ACC112 (cell line): ENCODE data around the gene DCBLD2.

Experiments
- H2AFZ ChIP-seq: fragments of 200-600 bp; sonication (generic); one replicate; pipeline ENCODE4 v1.6.0; 2017; ENCODE audit warnings: antibody characterized with exemption, low read length; ENCODE audit not compliant: unreplicated experiment
- H3K27ac ChIP-seq: fragments of 200-600 bp; sonication (generic); 2 replicates; pipeline ENCODE4 v1.5.1; 2014; ENCODE audit warnings: low read depth, mild to moderate bottlenecking, antibody characterized with exemption, low read length, moderate library complexity
- H3K27me3 ChIP-seq: fragments of 200-600 bp; sonication (generic); 2 replicates; pipeline ENCODE4 v1.6.1; 2014; ENCODE audit warnings: mild to moderate bottlenecking, antibody characterized with exemption, low read length, moderate library complexity, mixed read lengths; ENCODE audit not compliant: insufficient read depth
- H3K36me3 ChIP-seq: fragments of 200-600 bp; sonication (generic); 2 replicates; pipeline ENCODE4 v1.6.1; 2016; ENCODE audit warnings: mild to moderate bottlenecking, antibody characterized with exemption, low read length, moderate library complexity, mixed read lengths; ENCODE audit not compliant: insufficient read depth
- H3K4me1 ChIP-seq: fragments of 200-600 bp; sonication (generic); one replicate; pipeline ENCODE4 v1.6.1; 2016; ENCODE audit warnings: low read length, mixed read lengths; ENCODE audit not compliant: insufficient read depth, unreplicated experiment, control insufficient read depth
- H3K4me3 ChIP-seq: fragments of 200-600 bp; sonication (generic); 2 replicates; pipeline ENCODE4 v1.5.1; 2014; ENCODE audit warnings: mild to moderate bottlenecking, low read depth, low read length
- H3K79me2 ChIP-seq: fragments of 200-600 bp; sonication (generic); one replicate; pipeline ENCODE4 v1.6.0; 2016; ENCODE audit warnings: low read length; ENCODE audit not compliant: control insufficient read depth, unreplicated experiment, insufficient read depth

The DCBLD2 gene

DNA sequence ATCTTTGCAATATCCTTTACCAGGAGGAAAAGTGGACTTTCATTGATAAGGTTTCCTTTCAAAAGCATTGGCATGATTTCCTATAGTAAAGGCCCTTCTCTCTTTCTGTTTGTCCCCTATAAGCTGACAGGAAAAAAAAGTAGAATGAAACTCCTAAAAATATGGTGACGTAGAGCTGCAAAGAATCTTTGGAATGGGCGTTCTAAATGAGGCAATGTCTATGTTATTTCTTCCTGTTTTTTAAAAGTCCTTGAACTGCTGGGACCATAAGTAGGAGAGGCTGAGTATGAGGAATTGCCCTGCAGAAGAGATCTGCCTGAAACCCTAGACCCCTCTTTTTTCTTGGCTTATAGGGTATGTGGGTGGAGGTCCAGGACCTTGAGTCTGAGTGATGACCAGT, 121.2 kb downstream of the DCBLD2 start:
- no peak overlapping the region for H3K4me3 ChIP-seq
- peak overlapping the region; percentile 84 for H3K27ac ChIP-seq
- H3K27me3 ChIP-seq, result no peaks in the 10 kb centered on the region
- no peaks in the 10 kb centered on the region for H3K79me2 ChIP-seq
- peaks cover 57% of the 10 kb centered on the region for H3K4me1 ChIP-seq
- H2AFZ ChIP-seq, result no peak overlapping the region
- H3K36me3 ChIP-seq, result no peaks in the 10 kb centered on the region

DNA sequence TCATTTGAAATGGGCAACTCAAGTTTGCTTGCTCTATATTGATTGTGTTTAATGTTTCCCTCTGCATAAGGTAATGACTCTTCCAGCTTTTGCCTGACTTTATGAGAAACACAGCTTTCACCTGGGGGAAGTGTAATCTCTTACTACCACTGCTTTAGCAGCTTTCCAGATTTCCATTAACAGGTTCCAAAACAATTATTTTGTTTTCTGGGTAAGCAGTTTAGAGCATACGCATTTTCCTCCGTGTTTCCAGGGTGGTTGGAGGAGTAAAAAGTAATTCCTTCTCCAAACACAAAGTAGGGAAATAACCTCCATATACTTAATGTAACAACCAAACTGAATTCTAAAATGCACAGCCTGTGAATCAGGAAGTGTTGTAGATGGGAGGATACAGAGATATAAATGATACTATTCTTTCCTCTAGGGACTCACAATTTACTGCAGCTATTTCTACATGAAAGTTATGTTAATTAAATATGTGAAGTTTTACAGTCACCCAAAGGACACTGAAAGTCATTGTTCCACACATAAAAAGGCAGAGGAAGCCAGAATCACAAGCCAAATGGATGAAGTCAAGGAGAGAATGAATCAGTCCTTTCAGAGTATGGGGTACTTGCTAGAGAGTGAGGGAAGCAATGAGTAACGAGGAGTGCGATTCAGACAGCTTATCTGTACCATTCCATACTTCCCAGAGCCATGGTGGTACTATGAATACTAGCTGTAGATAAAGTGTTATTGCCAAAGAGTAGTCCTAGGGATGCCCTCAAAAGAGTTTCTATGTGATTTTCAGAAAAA, 121.8 kb downstream of the DCBLD2 start:
- Histone ChIP-seq H3K4me1 (peaks cover 53% of the 10 kb centered on the region), H2AFZ (peak overlapping the region; percentile 21), H3K27me3 (no peaks in the 10 kb centered on the region), H3K36me3 (no peaks in the 10 kb centered on the region), H3K79me2 (no peaks in the 10 kb centered on the region), H3K27ac (peak overlapping the region; percentile 84), H3K4me3 (peak overlapping the region; percentile 28; the same call in 1 of the 2 replicates)

DNA sequence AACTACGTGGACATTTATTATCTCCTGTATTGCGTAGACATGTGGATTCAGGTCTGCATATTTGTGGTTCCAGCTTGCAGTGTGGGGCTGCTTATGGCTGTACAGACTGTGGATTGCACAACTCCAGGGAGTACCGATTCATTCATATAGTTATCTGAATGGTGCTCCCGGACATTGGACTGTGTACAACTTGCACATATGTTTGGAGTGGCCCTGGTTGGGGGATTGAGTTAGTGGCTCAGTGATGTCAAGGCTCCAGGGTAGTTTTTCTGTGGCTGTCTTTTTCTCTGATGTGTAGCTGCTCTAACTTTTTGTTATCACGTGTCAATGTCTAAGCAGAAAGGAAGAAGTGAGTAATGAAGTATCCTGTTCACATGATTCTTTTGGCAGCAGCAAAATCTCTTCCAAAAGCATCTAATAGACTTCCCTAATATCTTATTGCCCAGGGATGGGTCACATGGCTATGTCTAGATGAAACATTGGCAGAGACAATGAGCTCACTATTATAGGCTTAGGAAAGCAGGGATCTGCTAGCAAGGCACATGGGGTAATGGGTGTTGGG, 122.6 kb downstream of the DCBLD2 start:
- peak overlapping the region; percentile 28; the same call in 1 of the 2 replicates for H3K4me3 ChIP-seq
- H3K27ac ChIP-seq, result peak overlapping the region; percentile 84
- H3K36me3 ChIP-seq, result no peaks in the 10 kb centered on the region
- no peaks in the 10 kb centered on the region for H3K27me3 ChIP-seq
- H2AFZ ChIP-seq, result peak overlapping the region; percentile 23
- no peaks in the 10 kb centered on the region for H3K79me2 ChIP-seq
- H3K4me1 ChIP-seq, result peaks cover 45% of the 10 kb centered on the region

DNA sequence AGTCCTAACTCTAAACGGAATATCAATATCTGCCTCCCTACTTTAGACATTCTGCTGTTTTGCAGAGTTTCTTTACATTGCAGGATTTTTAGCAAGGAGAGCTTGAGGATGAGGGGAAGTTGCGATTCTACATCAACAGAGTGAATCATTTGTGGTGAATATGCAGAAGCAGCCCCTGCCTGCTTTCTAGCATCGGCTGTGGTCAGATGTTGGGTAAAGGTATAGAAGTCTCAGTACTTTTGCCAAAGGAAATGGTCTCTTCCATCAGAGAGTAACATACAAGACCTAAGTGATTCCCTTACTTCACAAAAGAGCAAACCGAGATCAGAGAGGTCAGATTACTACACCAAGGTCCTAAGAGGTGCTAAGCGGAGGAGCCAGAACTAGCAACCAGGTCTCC, 123.1 kb downstream of the DCBLD2 start:
- Histone ChIP-seq H3K27ac (peak overlapping the region; percentile 84), H3K4me3 (peak overlapping the region; percentile 8; the same call in 1 of the 2 replicates), H3K27me3 (no peaks in the 10 kb centered on the region), H3K79me2 (no peaks in the 10 kb centered on the region), H2AFZ (peak overlapping the region; percentile 23), H3K4me1 (peaks cover 39% of the 10 kb centered on the region), H3K36me3 (no peaks in the 10 kb centered on the region)

DNA sequence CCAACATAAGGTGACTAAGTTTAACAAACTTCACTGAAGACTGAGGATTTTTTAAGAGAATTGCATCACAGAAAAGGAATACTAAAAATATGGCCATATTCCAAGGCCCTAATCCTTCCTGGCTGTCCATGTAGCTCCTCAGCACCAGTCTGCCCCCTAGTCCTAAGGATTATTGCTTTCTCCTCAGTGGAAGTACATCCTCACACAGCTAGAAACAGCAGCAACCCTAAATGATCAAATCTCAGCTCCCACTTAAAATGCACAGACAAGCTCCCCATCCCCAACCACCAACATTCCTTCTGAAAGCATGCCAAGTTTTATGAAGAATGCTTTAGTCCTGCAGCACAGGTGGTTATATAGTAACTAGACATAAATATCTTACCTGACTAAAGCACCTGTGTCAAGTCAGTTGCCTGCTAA, 123.7 kb downstream of the DCBLD2 start:
- Histone ChIP-seq H3K79me2 (no peaks in the 10 kb centered on the region), H3K27me3 (no peaks in the 10 kb centered on the region), H3K36me3 (no peaks in the 10 kb centered on the region), H3K4me3 (peak overlapping the region; percentile 8; the same call in 1 of the 2 replicates), H3K27ac (peak overlapping the region; percentile 84), H3K4me1 (peaks cover 35% of the 10 kb centered on the region), H2AFZ (no peak overlapping the region)

DNA sequence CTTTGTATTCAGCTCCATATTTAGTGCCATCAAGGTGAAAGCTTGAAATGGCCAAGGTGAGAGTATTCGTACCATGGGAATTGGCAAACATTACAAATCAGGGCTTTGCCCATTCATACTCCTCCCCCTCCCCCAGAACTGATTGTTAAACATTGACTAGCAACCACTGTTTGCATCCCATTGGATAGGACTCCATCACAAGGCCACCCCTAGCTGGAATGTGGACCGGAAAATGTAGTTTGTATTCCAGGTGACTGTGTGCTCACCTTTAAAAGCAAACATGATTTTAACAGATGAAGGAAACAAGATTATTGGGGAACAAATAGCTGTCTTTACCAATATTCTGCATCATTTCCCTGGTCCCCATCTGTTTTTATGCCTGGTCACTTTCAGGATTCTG, 124.2 kb downstream of the DCBLD2 start:
- H3K27ac ChIP-seq, result peak overlapping the region; percentile 84; the same call in 1 of the 2 replicates
- no peak overlapping the region for H2AFZ ChIP-seq
- H3K4me3 ChIP-seq, result no peak overlapping the region
- H3K4me1 ChIP-seq, result peaks cover 35% of the 10 kb centered on the region
- H3K79me2 ChIP-seq, result no peaks in the 10 kb centered on the region
- H3K36me3 ChIP-seq, result no peaks in the 10 kb centered on the region
- H3K27me3 ChIP-seq, result no peaks in the 10 kb centered on the region

DNA sequence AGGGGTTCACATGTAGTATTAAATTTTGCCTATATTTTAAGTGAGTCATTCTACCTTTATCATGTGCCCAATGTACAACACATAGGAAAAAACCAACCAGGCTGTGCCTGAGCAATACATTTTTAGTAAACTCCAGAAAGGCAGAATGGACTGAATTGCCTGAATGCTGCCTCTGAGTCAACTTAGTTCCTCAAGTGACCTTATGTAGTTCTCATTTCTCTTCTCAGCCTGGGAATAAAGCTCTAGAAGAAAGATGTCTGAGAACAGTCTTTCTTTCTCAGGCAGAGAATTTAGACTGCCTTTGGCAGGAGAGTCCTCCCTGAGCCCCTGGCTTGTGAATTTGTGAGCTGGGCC, 125.4 kb downstream of the DCBLD2 start:
- no peak overlapping the region for H3K4me3 ChIP-seq
- no peak overlapping the region for H3K27ac ChIP-seq
- H2AFZ ChIP-seq, result no peak overlapping the region
- H3K4me1 ChIP-seq, result peaks cover 35% of the 10 kb centered on the region
- no peaks in the 10 kb centered on the region for H3K27me3 ChIP-seq
- no peaks in the 10 kb centered on the region for H3K36me3 ChIP-seq
- H3K79me2 ChIP-seq, result no peaks in the 10 kb centered on the region

DNA sequence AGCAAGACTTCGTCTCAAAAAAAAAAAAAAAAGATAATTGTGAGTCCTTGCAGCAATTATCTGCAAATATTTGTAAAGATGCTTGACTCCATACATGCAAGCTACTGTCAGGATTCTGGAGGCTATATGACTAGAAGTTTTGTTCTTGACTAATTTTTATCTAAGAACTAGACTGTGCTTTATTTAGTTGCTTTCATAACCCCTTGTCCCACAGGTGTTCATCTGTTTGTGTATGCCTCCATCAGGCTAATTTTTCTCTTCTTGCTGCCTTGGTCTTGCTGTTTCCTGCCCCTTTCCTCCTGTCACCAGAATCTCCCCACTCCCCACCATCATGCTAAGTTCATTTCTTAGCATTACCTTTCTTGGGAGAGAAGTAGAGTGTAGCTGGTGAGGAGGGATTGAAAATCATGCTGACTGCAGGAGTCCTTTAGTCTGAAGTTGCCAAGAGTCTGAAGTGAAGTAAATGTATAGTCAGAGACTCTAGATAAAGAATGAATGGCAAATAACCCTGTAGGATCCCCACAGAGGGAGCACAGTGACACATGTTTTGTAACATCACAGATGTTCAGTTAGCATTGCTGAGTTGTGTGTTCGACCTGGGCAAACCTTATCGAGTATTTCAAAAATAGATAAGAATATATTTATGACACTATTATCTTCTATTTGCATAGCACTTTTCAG, 125.9 kb downstream of the DCBLD2 start:
- Histone ChIP-seq H3K4me1 (peaks cover 35% of the 10 kb centered on the region), H2AFZ (no peak overlapping the region), H3K27me3 (no peaks in the 10 kb centered on the region), H3K79me2 (no peaks in the 10 kb centered on the region), H3K36me3 (no peaks in the 10 kb centered on the region), H3K4me3 (no peak overlapping the region), H3K27ac (no peak overlapping the region)

DNA sequence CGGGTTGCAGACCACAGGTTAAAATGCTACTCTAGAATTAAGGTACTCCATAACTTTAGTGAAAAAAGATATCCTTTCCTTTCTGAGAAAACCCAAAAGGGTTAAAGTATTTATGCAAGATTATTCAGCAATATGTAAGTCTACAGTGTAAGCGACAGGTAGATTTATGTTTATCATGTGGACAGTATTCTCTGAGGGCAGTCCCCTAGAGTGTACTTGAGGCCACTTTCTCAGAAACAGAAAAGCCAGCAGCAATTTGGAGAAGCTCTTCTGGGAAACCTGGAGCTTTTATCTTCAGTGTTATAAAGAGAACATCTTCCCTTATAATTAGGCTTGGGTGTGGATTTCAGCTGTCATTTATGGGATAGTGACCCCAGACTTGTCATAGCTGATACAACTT, 129.5 kb downstream of the DCBLD2 start:
- H3K4me3 ChIP-seq, result no peak overlapping the region
- H3K27me3 ChIP-seq, result no peaks in the 10 kb centered on the region
- no peak overlapping the region for H2AFZ ChIP-seq
- H3K4me1 ChIP-seq, result peaks cover 2% of the 10 kb centered on the region
- no peaks in the 10 kb centered on the region for H3K79me2 ChIP-seq
- no peak overlapping the region for H3K27ac ChIP-seq
- no peaks in the 10 kb centered on the region for H3K36me3 ChIP-seq

DNA sequence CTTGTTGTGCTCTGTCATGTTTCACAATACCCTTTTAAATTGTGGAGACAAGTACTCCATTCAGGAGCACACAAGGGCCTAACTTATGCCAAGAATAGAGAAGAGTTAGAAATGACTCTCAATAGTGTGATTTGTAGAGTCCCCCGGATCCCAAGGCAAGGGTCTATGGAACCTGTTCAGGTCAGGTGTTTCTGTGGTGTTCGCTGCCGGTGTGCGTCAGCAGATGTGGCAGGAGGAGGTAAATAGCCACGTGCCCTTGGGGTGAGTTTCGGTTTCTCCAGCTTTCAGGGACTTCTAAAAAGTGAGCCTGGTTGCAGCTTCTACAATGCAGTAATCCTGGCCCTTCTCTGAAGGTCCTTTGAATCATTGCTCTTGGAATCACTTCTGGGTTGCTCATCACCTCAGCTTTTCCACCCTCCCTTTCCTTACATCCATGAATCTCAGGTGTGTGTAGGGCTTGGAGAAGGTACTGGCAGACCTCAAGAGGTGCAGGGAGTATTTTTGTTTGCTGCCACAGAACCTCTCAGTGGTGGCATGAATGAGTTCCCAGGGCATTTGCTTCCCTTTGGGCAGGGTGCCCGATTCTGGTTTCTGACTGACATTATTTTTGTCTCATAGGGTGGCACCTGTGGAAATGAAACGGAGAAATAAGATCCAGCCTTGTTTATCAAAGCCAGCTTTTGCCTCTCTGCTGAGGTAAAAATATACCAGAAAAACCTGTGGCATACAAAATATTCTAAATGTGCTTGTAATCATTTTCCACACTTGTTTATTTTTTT, 131.0 kb downstream of the DCBLD2 start:
- no peak overlapping the region for H2AFZ ChIP-seq
- H3K27ac ChIP-seq, result no peak overlapping the region
- H3K79me2 ChIP-seq, result no peaks in the 10 kb centered on the region
- H3K27me3 ChIP-seq, result no peaks in the 10 kb centered on the region
- H3K4me3 ChIP-seq, result no peak overlapping the region
- H3K4me1 ChIP-seq, result no peaks in the 10 kb centered on the region
- H3K36me3 ChIP-seq, result no peaks in the 10 kb centered on the region
